Measurements from ENCODE around the gene CFAP46.

DNA sequence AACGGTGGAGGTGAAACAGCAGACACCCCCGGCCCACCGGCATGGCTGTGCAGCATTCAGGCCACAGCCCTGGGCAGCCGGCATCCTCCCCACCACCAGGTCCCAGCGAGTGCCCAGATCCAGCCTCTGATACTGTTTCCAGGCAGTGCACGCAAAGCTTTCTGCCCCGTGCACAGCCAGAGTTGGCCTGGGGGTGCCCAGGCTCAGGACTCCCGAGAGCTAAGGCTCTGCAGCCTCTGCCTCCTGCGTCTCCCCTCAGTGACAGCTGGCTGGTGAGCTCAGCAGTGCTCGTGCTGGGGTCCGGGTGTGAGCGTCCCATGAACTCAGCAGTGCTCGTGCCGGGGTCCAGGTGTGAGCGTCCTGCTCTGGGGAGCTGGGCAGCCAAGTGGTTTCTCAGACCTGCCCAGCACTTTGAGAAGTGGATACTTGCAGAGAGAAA lies 65.4 kb downstream of the CFAP46 start:
- no peak for TF ChIP-seq CTCF (IDR thresholded peaks at IDR 0.05 in 8 of 11, conservative IDR thresholded peaks at IDR 0.05 in 3 of 11)
- no peak for TF ChIP-seq POLR2A (IDR thresholded peaks at IDR 0.05)

Measured in spleen (tissue), 7 donors.